GM23338 (cell line): Measurements from ENCODE around the gene RASSF1. TPM values are rescaled to one million over a fixed set of nuclear protein-coding genes. Genes with fewer than 3 reads are reported as not detected.
A peak's percentile ranks its signal among the peaks of the same experiment; 100 is the strongest.

ENCODE experiments used
- ATAC-seq: fragments of 200-7000 bp; cut with Tn5 transposase; 3 replicates; pipeline ENCODE4 v1.9.1; 2020
- DNase-seq: peaks from one replicate; pipeline ENCODE4 v3.0.0-alpha.2; 2015; ENCODE audit warnings: low spot score
- H2AFZ ChIP-seq: fragments of 200-600 bp; sonication (generic); 2 replicates; pipeline ENCODE4 v1.8.0; 2016; ENCODE audit warnings: antibody characterized with exemption, mild to moderate bottlenecking, moderate library complexity
- H3F3A ChIP-seq: fragments of 200-600 bp; sonication (generic); replicated peaks from 2 replicates; pipeline ENCODE4 v1.8.0; 2017; ENCODE audit warnings: antibody characterized with exemption, mixed run types, low read depth
- H3K27ac ChIP-seq: fragments of 200-600 bp; sonication (generic); 2 replicates; pipeline ENCODE4 v1.6.1; 2016; ENCODE audit warnings: low read depth
- H3K27me3 ChIP-seq: fragments of 200-600 bp; sonication (generic); 2 replicates; pipeline ENCODE4 v1.8.0; 2016; ENCODE audit warnings: mild to moderate bottlenecking, mixed run types, moderate library complexity; ENCODE audit not compliant: insufficient read depth
- H3K36me3 ChIP-seq: fragments of 200-600 bp; sonication (generic); 2 replicates; pipeline ENCODE4 v1.8.0; 2016; ENCODE audit warnings: mild to moderate bottlenecking; ENCODE audit not compliant: insufficient read depth
- H3K4me1 ChIP-seq: fragments of 200-600 bp; sonication (generic); 2 replicates; pipeline ENCODE4 v1.8.0; 2016; ENCODE audit warnings: mild to moderate bottlenecking, moderate library complexity; ENCODE audit not compliant: insufficient read depth
- H3K4me2 ChIP-seq: fragments of 200-600 bp; sonication (generic); 2 replicates; pipeline ENCODE4 v1.7.1; 2017; ENCODE audit warnings: mixed run types
- H3K4me3 ChIP-seq: fragments of 200-600 bp; sonication (generic); 2 replicates; pipeline ENCODE4 v1.6.1; 2016; ENCODE audit warnings: mixed run types
- H3K79me2 ChIP-seq: fragments of 200-600 bp; sonication (generic); replicated peaks from 2 replicates; pipeline ENCODE4 v1.8.0; 2017; ENCODE audit warnings: mild to moderate bottlenecking; ENCODE audit not compliant: insufficient read depth
- H3K9me2 ChIP-seq: fragments of 200-600 bp; sonication (generic); 2 replicates; pipeline ENCODE4 v1.8.0; 2017; ENCODE audit not compliant: insufficient read depth
- H4K20me1 ChIP-seq: fragments of 200-600 bp; sonication (generic); replicated peaks from 2 replicates; pipeline ENCODE4 v1.8.0; 2017; ENCODE audit warnings: mild to moderate bottlenecking; ENCODE audit not compliant: insufficient read depth
- H3K27ac Mint-ChIP-seq: 2 replicates; pipeline ENCODE4 v1.8.0; 2020; ENCODE audit warnings: inconsistent platforms, mild to moderate bottlenecking, moderate library complexity, mixed read lengths
- H3K27me3 Mint-ChIP-seq: 3 replicates; pipeline ENCODE4 v1.8.0; 2022; ENCODE audit warnings: low read depth, mild to moderate bottlenecking, moderate library complexity, mixed read lengths, inconsistent platforms; ENCODE audit not compliant: insufficient read depth, poor library complexity
- H3K36me3 Mint-ChIP-seq: 3 replicates; pipeline ENCODE4 v1.8.0; 2021; ENCODE audit warnings: low read depth, mild to moderate bottlenecking, inconsistent platforms, moderate library complexity, mixed read lengths
- H3K4me1 Mint-ChIP-seq: 3 replicates; pipeline ENCODE4 v1.8.0; 2020; ENCODE audit warnings: mild to moderate bottlenecking, inconsistent platforms, mixed read lengths
- H3K4me3 Mint-ChIP-seq: 3 replicates; pipeline ENCODE4 v1.8.0; 2021; ENCODE audit warnings: moderate library complexity, mild to moderate bottlenecking, inconsistent platforms, mixed read lengths
- H3K9me3 Mint-ChIP-seq: 3 replicates; pipeline ENCODE4 v1.8.0; 2020; ENCODE audit warnings: moderate library complexity, mild to moderate bottlenecking, inconsistent platforms, mixed read lengths
- CREB1 ChIP-seq: fragments of 250-450 bp; sonication (Bioruptor Pico); IDR thresholded peaks from 2 replicates; pipeline ENCODE4 v1.5.0; 2020; ENCODE audit warnings: low read depth, mild to moderate bottlenecking, moderate library complexity
- EZH2 ChIP-seq: fragments of 200-600 bp; sonication (generic); IDR thresholded peaks from one replicate; pipeline ENCODE4 v1.8.0; 2017; ENCODE audit warnings: antibody characterized with exemption, mild to moderate bottlenecking, low read depth; ENCODE audit not compliant: unreplicated experiment
- JUNB ChIP-seq: IDR thresholded peaks from one replicate; pipeline ENCODE4 v1.6.1; 2016; ENCODE audit warnings: antibody characterized with exemption; ENCODE audit not compliant: unreplicated experiment
- POLR2AphosphoS5 ChIP-seq: IDR thresholded peaks from 2 replicates; pipeline ENCODE4 v1.6.1; 2016; ENCODE audit warnings: antibody characterized with exemption, low read depth
- ZNF114 ChIP-seq: fragments of 250-450 bp; sonication (Bioruptor Pico); IDR thresholded peaks from 2 replicates; pipeline ENCODE4 v1.5.0; 2020; ENCODE audit warnings: mild to moderate bottlenecking, moderate library complexity
- ZNF331 ChIP-seq: fragments of 250-450 bp; sonication (Bioruptor Pico); IDR thresholded peaks from 2 replicates; pipeline ENCODE4 v1.5.0; 2020; ENCODE audit warnings: low read depth, mild to moderate bottlenecking, moderate library complexity
- polyA plus RNA-seq: library from polyadenylated mRNA; unstranded; fragments of >200 nt; fragmentation: Nextera tagmentation; extraction: Ambion mirVana; gene quantifications from 2 replicates; pipeline ENCODE4 v1.2.1, GENCODE V29; 2016
- total RNA-seq: library from RNA; depleted of rRNA; stranded (reverse); fragments of >200 nt; shearing (Covaris generic); gene quantifications from 2 replicates; pipeline ENCODE4 v1.2.3, GENCODE V29; 2014
- TF ChIP-seq, protein P1 (sequence below): IDR thresholded peaks from one replicate; pipeline ENCODE4 v1.6.1; 2018; ENCODE audit warnings: antibody characterized with exemption; ENCODE audit not compliant: unreplicated experiment
- TF ChIP-seq, protein P2 (sequence below): IDR thresholded peaks from 2 replicates; pipeline ENCODE4 v1.6.1; 2016; ENCODE audit warnings: antibody characterized with exemption
- TF ChIP-seq, protein P3 (sequence below), 2 experiments: fragments of 200-600 bp in 1 of 2; sonication (generic) in 1 of 2; conservative IDR thresholded peaks; 2 replicates each; pipeline versions ENCODE4 v1.5.1 to v1.6.1; 2016 to 2017; ENCODE audit warnings: antibody characterized with exemption in 2 of 2, low read depth in 2 of 2, mild to moderate bottlenecking in 2 of 2, moderate library complexity in 1 of 2

RASSF1 gene
- total and polyA plus RNA-seq, 2 experiments from 2014 or later = 9.6 to 15.7 TPM

DNA sequence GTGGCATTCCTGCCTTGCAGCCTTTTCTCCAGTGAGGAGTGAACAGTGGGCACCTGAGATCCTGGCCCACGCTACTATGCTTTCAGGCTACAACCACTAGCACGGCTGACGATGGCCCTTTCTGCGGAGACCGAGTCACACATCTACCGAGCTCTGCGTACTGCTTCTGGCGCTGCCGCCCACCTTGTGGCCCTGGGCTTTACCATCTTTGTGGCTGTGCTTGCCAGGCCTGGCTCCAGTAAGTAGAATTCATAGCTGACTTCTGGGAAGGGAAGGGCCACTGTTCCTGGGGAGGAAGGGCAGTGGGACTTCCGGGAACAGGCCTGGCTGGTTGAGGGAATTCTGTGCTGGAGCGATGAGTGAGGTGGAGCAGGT is 10.7 kb upstream of the RASSF1 start (continued):
- TF ChIP-seq, protein P1, sequence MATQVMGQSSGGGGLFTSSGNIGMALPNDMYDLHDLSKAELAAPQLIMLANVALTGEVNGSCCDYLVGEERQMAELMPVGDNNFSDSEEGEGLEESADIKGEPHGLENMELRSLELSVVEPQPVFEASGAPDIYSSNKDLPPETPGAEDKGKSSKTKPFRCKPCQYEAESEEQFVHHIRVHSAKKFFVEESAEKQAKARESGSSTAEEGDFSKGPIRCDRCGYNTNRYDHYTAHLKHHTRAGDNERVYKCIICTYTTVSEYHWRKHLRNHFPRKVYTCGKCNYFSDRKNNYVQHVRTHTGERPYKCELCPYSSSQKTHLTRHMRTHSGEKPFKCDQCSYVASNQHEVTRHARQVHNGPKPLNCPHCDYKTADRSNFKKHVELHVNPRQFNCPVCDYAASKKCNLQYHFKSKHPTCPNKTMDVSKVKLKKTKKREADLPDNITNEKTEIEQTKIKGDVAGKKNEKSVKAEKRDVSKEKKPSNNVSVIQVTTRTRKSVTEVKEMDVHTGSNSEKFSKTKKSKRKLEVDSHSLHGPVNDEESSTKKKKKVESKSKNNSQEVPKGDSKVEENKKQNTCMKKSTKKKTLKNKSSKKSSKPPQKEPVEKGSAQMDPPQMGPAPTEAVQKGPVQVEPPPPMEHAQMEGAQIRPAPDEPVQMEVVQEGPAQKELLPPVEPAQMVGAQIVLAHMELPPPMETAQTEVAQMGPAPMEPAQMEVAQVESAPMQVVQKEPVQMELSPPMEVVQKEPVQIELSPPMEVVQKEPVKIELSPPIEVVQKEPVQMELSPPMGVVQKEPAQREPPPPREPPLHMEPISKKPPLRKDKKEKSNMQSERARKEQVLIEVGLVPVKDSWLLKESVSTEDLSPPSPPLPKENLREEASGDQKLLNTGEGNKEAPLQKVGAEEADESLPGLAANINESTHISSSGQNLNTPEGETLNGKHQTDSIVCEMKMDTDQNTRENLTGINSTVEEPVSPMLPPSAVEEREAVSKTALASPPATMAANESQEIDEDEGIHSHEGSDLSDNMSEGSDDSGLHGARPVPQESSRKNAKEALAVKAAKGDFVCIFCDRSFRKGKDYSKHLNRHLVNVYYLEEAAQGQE = no peak
- no peak for TF ChIP-seq ZNF114 (CRISPR knock-in tag)
- no peak for TF ChIP-seq CREB1 (CRISPR knock-in tag)
- TF ChIP-seq, protein P2, sequence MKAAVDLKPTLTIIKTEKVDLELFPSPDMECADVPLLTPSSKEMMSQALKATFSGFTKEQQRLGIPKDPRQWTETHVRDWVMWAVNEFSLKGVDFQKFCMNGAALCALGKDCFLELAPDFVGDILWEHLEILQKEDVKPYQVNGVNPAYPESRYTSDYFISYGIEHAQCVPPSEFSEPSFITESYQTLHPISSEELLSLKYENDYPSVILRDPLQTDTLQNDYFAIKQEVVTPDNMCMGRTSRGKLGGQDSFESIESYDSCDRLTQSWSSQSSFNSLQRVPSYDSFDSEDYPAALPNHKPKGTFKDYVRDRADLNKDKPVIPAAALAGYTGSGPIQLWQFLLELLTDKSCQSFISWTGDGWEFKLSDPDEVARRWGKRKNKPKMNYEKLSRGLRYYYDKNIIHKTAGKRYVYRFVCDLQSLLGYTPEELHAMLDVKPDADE = no peak
- TF ChIP-seq ZNF331 (CRISPR knock-in tag) = no peak

DNA sequence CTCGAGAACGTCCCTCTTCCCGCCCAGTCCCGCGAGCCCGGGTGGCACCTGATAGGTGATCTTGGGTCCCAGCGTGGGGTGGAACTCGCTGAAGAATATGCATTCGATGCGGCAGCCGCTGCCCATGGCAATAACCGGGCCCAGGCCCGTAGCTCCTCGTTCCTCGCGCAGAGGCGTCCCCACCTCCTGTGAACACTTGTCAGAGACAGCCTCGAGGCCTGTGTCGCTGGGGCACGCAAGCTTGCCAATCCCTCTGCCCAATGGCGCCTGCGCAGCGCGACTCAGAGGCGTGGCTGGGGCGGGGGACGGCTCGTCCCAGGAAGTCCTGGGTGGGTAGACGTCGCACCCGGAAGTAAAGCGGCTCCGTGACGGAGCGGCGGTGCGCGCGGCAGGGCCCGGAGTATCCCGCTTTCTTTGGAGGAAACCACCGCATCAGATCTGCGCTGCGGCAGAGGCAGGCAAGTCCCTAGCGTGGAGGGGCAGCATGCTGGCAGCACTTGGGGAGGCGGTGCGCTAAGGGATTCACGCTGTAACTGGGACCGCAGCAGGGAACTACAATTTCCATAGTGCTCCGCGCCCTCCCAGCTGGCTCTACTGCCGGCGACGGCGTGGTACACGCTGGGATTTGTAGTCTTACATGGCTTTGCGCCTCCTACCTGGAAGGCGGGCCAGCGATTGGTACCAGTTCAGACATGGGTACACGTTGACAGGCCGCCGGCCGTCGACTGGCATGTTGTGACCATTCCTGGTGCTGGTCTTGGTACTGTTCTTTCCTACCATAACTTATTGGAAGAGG is 10.1 kb upstream of the RASSF1 start, which contains the start of the genes CYB561D2 and NPRL2:
Gene CYB561D2 (plus strand): TSS at position 336 of the 796 bp plus-strand sequence. CDS start 572 bp downstream, outside the sequence.
Gene NPRL2 (minus strand): TSS at position 249 of the 796 bp plus-strand sequence. CDS start 123 bp downstream, at position 126.
- H3K4me2 ChIP-seq = peak within 1 kb of the TSS; percentile 99
- H3K27ac ChIP-seq = no peak within 1 kb of the TSS
- H2AFZ ChIP-seq = peak within 1 kb of the TSS; percentile 98
- H3K4me1 ChIP-seq = peaks cover 3% of the 10 kb centered on the region; the same call in 1 of the 2 replicates
- Mint-ChIP-seq H3K27me3 (peaks cover 13% of the 10 kb centered on the region), H3K9me3 (no peaks in the 10 kb centered on the region), H3K4me3 (peak within 1 kb of the TSS; percentile 95), H3K4me1 (peaks cover 16% of the 10 kb centered on the region), H3K36me3 (peaks cover 12% of the 10 kb centered on the region), H3K27ac (peak within 1 kb of the TSS; percentile 93)
- peaks cover 12% of the 10 kb centered on the region; the same call in 1 of the 2 replicates for H3K27me3 ChIP-seq
- H3K79me2 ChIP-seq = no peaks in the 10 kb centered on the region
- peak within 1 kb of the TSS; percentile 67 for H3K4me3 ChIP-seq
- peak; percentile 95 for DNase-seq
- ATAC-seq = peak; percentile 92
- no peaks in the 10 kb centered on the region for H3K36me3 ChIP-seq
- H3F3A ChIP-seq = 0 out of 2 replicates have a peak, but pooled peaks cover 8% of the 10 kb centered on the region
- peaks cover 3% of the 10 kb centered on the region; the same call in 1 of the 2 replicates for H4K20me1 ChIP-seq
- no peaks in the 10 kb centered on the region for H3K9me2 ChIP-seq
- TF ChIP-seq ZNF114 (CRISPR knock-in tag) (no peak; the same call in 1 of the 2 replicates), ZNF331 (CRISPR knock-in tag) (no peak), CREB1 (CRISPR knock-in tag) (peak; percentile 81), EZH2 (no peak), POLR2AphosphoS5 (peak; percentile 95), JUNB (no peak)
- TF ChIP-seq, protein P2 = peak; percentile 100
- TF ChIP-seq, protein P3, sequence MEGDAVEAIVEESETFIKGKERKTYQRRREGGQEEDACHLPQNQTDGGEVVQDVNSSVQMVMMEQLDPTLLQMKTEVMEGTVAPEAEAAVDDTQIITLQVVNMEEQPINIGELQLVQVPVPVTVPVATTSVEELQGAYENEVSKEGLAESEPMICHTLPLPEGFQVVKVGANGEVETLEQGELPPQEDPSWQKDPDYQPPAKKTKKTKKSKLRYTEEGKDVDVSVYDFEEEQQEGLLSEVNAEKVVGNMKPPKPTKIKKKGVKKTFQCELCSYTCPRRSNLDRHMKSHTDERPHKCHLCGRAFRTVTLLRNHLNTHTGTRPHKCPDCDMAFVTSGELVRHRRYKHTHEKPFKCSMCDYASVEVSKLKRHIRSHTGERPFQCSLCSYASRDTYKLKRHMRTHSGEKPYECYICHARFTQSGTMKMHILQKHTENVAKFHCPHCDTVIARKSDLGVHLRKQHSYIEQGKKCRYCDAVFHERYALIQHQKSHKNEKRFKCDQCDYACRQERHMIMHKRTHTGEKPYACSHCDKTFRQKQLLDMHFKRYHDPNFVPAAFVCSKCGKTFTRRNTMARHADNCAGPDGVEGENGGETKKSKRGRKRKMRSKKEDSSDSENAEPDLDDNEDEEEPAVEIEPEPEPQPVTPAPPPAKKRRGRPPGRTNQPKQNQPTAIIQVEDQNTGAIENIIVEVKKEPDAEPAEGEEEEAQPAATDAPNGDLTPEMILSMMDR (conservative IDR thresholded peaks at IDR 0.05; ENCODE audit: low read depth in 2 of 2) = no peak
- TF ChIP-seq, protein P1 = no peak
